K562 (cell line): Measurements from ENCODE around the gene HMGB2. TPM values are rescaled to one million over a fixed set of nuclear protein-coding genes. Genes with fewer than 3 reads are reported as not detected.

Experiments
- ATAC-seq: fragments of 200-7000 bp; cut with Tn5 transposase; 3 replicates; pipeline ENCODE4 v1.9.1; 2020; ENCODE audit warnings: moderate library complexity
- BruUV-seq: library from RNA; stranded (reverse); fragments of 400-500 nt; replicated peaks from 2 replicates; lab custom pipeline; 2021; lab: Mats Ljungman, UMichigan
- CTCF ChIA-PET: fragments of 300-600 bp; formaldehyde crosslinking; extraction: SDS; loops from one replicate; lab custom pipeline; 2021; ENCODE audit warnings: low intra/inter-chr PET ratio; lab: Yijun Ruan, JAX
- POLR2A ChIA-PET: fragments of 300-600, 350-650 bp; sonication (Branson Sonifier 250); formaldehyde crosslinking; extraction: SDS; loops from one replicate; lab custom pipeline; 2021; ENCODE audit warnings: antibody characterized with exemption, inconsistent platforms; lab: Yijun Ruan, JAX
- DNase-seq, 4 experiments: peaks; one replicate each; pipeline versions ENCODE4 v3.0.0 to v3.0.0-alpha.2; 2011 to 2018; ENCODE audit warnings: low spot score in 3 of 4, mixed read lengths in 3 of 4; ENCODE audit errors: extremely low read depth in 1 of 4
- FAIRE-seq: peaks from 2 replicates; lab custom pipeline; 2011; peaks lifted over from hg19 to GRCh38; lab: Jason Lieb, UNC
- H2AFZ ChIP-seq: 2 replicates; pipeline ENCODE4 v1.6.0; 2011; ENCODE audit warnings: low read depth, low read length, control low read depth, inconsistent platforms
- H3K27ac ChIP-seq: fragments of 200-600 bp; 3 replicates; pipeline ENCODE4 v1.8.0; 2011; ENCODE audit warnings: low read depth, mild to moderate bottlenecking, control low read depth, inconsistent platforms, low read length, moderate library complexity, mixed read lengths; ENCODE audit errors: extremely low read depth
- H3K27me3 ChIP-seq, 2 experiments: fragments of 300-600 bp in 1 of 2; 2 replicates in 1 of 2; 3 replicates in 1 of 2; pipeline versions ENCODE4 v1.6.0 to v1.8.0; 2011; ENCODE audit warnings: inconsistent platforms in 2 of 2, low read length in 2 of 2, mild to moderate bottlenecking in 1 of 2, mixed read lengths in 1 of 2, moderate library complexity in 1 of 2; ENCODE audit not compliant: control insufficient read depth in 2 of 2, insufficient read depth in 2 of 2
- H3K36me3 ChIP-seq: fragments of 300-600 bp; 3 replicates; pipeline ENCODE4 v1.8.0; 2011; ENCODE audit warnings: mild to moderate bottlenecking, low read length, inconsistent platforms; ENCODE audit not compliant: control insufficient read depth, insufficient read depth
- H3K4me1 ChIP-seq, 2 experiments: fragments of 200-600 bp in 1 of 2; replicated peaks in 1 of 2; 2 replicates in 1 of 2; 3 replicates in 1 of 2; pipeline versions ENCODE4 v1.5.1 to v1.8.0; 2011; ENCODE audit warnings: inconsistent platforms in 2 of 2, low read length in 2 of 2, mild to moderate bottlenecking in 1 of 2, mixed read lengths in 1 of 2, moderate library complexity in 1 of 2; ENCODE audit not compliant: control insufficient read depth in 2 of 2, insufficient read depth in 2 of 2
- H3K4me2 ChIP-seq: 2 replicates; pipeline ENCODE4 v1.6.1; 2011; ENCODE audit warnings: low read length, control low read depth, inconsistent platforms, mixed read lengths; ENCODE audit not compliant: insufficient read depth
- H3K4me3 ChIP-seq: fragments of 200-600 bp; sonication (generic), shearing (Covaris generic); 2 replicates; pipeline ENCODE4 v1.5.1; 2016; ENCODE audit warnings: control low read depth, inconsistent platforms
- H3K79me2 ChIP-seq: fragments of 200-600 bp; 3 replicates; pipeline ENCODE4 v1.8.0; 2011; ENCODE audit warnings: low read length, inconsistent platforms; ENCODE audit not compliant: control insufficient read depth, insufficient read depth
- H3K9ac ChIP-seq, 2 experiments: 2 replicates each; pipeline versions ENCODE4 v1.6.0 to v1.6.1; 2011; ENCODE audit warnings: low read depth in 2 of 2, low read length in 2 of 2, control low read depth in 1 of 2, inconsistent platforms in 1 of 2, mild to moderate bottlenecking in 1 of 2, mixed read lengths in 1 of 2; ENCODE audit not compliant: insufficient read depth in 1 of 2
- H3K9me1 ChIP-seq: one replicate; pipeline ENCODE4 v1.6.0; 2011; ENCODE audit warnings: inconsistent platforms, mild to moderate bottlenecking, low read length, moderate library complexity; ENCODE audit not compliant: control insufficient read depth, insufficient read depth
- H3K9me3 ChIP-seq: replicated peaks from 2 replicates; pipeline ENCODE4 v1.5.1; 2011; ENCODE audit warnings: low read depth, low read length, inconsistent platforms; ENCODE audit not compliant: control insufficient read depth, insufficient read depth
- H4K20me1 ChIP-seq: replicated peaks from 2 replicates; pipeline ENCODE4 v1.6.1; 2011; ENCODE audit warnings: low read length, inconsistent platforms, mixed read lengths; ENCODE audit not compliant: control insufficient read depth, insufficient read depth
- BHLHE40 ChIP-seq: IDR thresholded peaks from 2 replicates; pipeline ENCODE4 v1.6.1; 2011; ENCODE audit warnings: low read length, improper control_type of control experiment
- BRF1 ChIP-seq: IDR thresholded peaks from 3 replicates; pipeline ENCODE4 v1.6.1; 2011; ENCODE audit warnings: borderline replicate concordance, mild to moderate bottlenecking; ENCODE audit not compliant: insufficient read length; ENCODE audit errors: extremely low read depth
- CCNT2 ChIP-seq: IDR thresholded peaks from 2 replicates; pipeline ENCODE4 v1.6.1; 2011; ENCODE audit warnings: borderline replicate concordance, low read depth, mild to moderate bottlenecking, moderate library complexity, mixed read lengths, low read length; ENCODE audit not compliant: insufficient read length; ENCODE audit errors: extremely low read depth
- CGGBP1 ChIP-seq: fragments of 250-450 bp; sonication (Bioruptor Pico); IDR thresholded peaks from 2 replicates; pipeline ENCODE4 v1.9.0; 2021; ENCODE audit warnings: mild to moderate bottlenecking
- HDAC2 ChIP-seq: fragments of 450-650 bp; IDR thresholded peaks from 2 replicates; pipeline ENCODE4 v1.6.1; 2016; ENCODE audit warnings: mild to moderate bottlenecking
- KAT2B ChIP-seq: IDR thresholded peaks from one replicate; pipeline ENCODE4 v1.6.1; 2012; ENCODE audit warnings: low read depth, mild to moderate bottlenecking, control low read depth, inconsistent platforms, low read length, moderate library complexity
- LARP7 ChIP-seq: fragments of 450-650 bp; IDR thresholded peaks from 2 replicates; pipeline ENCODE4 v1.6.1; 2016
- NELFE ChIP-seq: IDR thresholded peaks from 2 replicates; pipeline ENCODE4 v1.6.1; 2011; ENCODE audit warnings: mild to moderate bottlenecking; ENCODE audit not compliant: insufficient read depth, insufficient read length
- NR3C1 ChIP-seq: sonication (generic); formaldehyde crosslinking; IDR thresholded peaks from 2 replicates; pipeline ENCODE4 v1.8.1; 2022; ENCODE audit warnings: missing genetic modification reagents
- RAD21 ChIP-seq, 2 experiments: fragments of 250-450 bp in 1 of 2; fragments of 450-650 bp in 1 of 2; sonication (Bioruptor Pico) in 1 of 2; formaldehyde crosslinking in 1 of 2; IDR thresholded peaks in 1 of 2; conservative IDR thresholded peaks in 1 of 2; 2 replicates each; pipeline versions ENCODE4 v1.4.0 to v1.8.0; 2020 to 2022; ENCODE audit warnings: mild to moderate bottlenecking in 2 of 2, moderate library complexity in 1 of 2
- SLC30A9 ChIP-seq: fragments of 250-450 bp; sonication (Bioruptor Pico); IDR thresholded peaks from 2 replicates; pipeline ENCODE4 v1.8.0; 2022; ENCODE audit warnings: mild to moderate bottlenecking, moderate library complexity
- TRIM28 ChIP-seq: fragments of 450-650 bp; IDR thresholded peaks from 2 replicates; pipeline ENCODE4 v1.6.1; 2017
- ZNF146 ChIP-seq: IDR thresholded peaks from one replicate; pipeline ENCODE4 v1.6.1; 2018; ENCODE audit warnings: missing compliant biosample characterization; ENCODE audit not compliant: unreplicated experiment
- WGBS: fragments of 100-300 bp; shearing (Covaris generic); methylation state at CpG from one replicate; pipeline ENCODE4 v1.1.6; 2016; ENCODE audit warnings: low coverage, mixed read lengths; ENCODE audit not compliant: insufficient coverage; ENCODE audit errors: missing lambda C conversion rate; 5-methylcytosine and 5-hydroxymethylcytosine counted together
- in situ Hi-C: fragments of 300-500 bp; cut with MboI; formaldehyde crosslinking; loops from 4 replicates; pipeline ENCODE4 v1.15.0; 2018; ENCODE audit warnings: inconsistent platforms, mixed read lengths
- intact Hi-C: fragments of 100-400 bp; cut with micrococcal nuclease; formaldehyde crosslinking; loops from 2 replicates; pipeline ENCODE4 v1.14.2; 2022
- polyA plus RNA-seq, 8 experiments: library from polyadenylated mRNA; depleted of rRNA in 4 of 8; stranded (reverse) in 5 of 8; unstranded in 3 of 8; fragments of >200 nt; fragmentation: Nextera tagmentation in 2 of 8; fragmentation: Illumina TruSeq in 1 of 8; extraction: Ambion mirVana in 2 of 8; extraction: Trizol in 1 of 8; gene quantifications; 2 replicates each; pipeline versions ENCODE4 v1.2.1 to v1.2.3, GENCODE V29; 2011 to 2014; ENCODE audit warnings: inconsistent platforms in 1 of 8, missing spikeins in 1 of 8
- total RNA-seq, 7 experiments: library from RNA; depleted of rRNA in 6 of 7; stranded (reverse); fragments of >200 nt in 6 of 7; fragmentation: Illumina TruSeq in 2 of 7; extraction: Trizol in 2 of 7; gene quantifications; 2 replicates each; pipeline versions ENCODE4 v1.2.1 to v1.2.3, GENCODE V29; 2011 to 2021; ENCODE audit warnings: low replicate concordance in 1 of 7
- TF ChIP-seq, protein P1 (sequence below), 3 experiments: IDR thresholded peaks in 2 of 3; conservative IDR thresholded peaks in 1 of 3; 2 replicates each; pipeline ENCODE4 v1.5.1; 2011 to 2012; ENCODE audit warnings: low read length in 3 of 3, mild to moderate bottlenecking in 3 of 3, control low read depth in 2 of 3, improper control_type of control experiment in 1 of 3, inconsistent platforms in 1 of 3, low read depth in 1 of 3, mixed read lengths in 1 of 3, moderate library complexity in 1 of 3; ENCODE audit not compliant: insufficient read depth in 2 of 3
- TF ChIP-seq, protein P2 (sequence below): fragments of 450-650 bp; IDR thresholded peaks from 2 replicates; pipeline ENCODE4 v1.7.1; 2018; ENCODE audit warnings: mild to moderate bottlenecking, low read depth; ENCODE audit not compliant: partially characterized antibody

Gene HMGB2
- total and polyA plus RNA-seq, 9 of the 15 experiments (the other 6 are each of a cell fraction or from before 2014, with no cell fraction given), result 309 to 822 (median 626) TPM

DNA sequence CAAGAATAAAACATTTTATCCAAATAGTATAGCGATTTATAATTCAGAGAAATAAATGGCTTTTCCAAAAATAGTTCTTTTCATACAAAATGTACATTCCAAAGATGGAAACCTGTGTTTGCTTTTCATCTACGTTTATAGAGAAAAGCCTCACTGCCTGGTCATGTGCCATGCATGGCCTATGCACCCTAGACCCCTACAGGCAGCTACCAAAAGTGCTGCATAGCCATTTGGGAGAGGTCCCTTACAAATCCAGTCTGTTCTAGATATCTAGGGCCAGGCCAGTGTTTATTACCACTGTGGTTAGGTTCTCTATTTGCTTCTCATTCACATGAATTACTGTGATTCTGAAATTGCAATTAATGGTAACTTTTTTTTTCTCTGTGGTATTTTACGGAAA is 17.2 kb downstream of the HMGB2 start (continued):
- no peak for TF ChIP-seq CGGBP1 (CRISPR knock-in tag)
- no peak for TF ChIP-seq NELFE
- TF ChIP-seq, protein P1, sequence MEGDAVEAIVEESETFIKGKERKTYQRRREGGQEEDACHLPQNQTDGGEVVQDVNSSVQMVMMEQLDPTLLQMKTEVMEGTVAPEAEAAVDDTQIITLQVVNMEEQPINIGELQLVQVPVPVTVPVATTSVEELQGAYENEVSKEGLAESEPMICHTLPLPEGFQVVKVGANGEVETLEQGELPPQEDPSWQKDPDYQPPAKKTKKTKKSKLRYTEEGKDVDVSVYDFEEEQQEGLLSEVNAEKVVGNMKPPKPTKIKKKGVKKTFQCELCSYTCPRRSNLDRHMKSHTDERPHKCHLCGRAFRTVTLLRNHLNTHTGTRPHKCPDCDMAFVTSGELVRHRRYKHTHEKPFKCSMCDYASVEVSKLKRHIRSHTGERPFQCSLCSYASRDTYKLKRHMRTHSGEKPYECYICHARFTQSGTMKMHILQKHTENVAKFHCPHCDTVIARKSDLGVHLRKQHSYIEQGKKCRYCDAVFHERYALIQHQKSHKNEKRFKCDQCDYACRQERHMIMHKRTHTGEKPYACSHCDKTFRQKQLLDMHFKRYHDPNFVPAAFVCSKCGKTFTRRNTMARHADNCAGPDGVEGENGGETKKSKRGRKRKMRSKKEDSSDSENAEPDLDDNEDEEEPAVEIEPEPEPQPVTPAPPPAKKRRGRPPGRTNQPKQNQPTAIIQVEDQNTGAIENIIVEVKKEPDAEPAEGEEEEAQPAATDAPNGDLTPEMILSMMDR (IDR thresholded peaks at IDR 0.05 in 2 of 3, conservative IDR thresholded peaks at IDR 0.05 in 1 of 3; ENCODE audit: insufficient read depth in 2 of 3, low read depth in 1 of 3, low read length in 3 of 3), result peak; percentile 46 to 52 (median 48)
- TF ChIP-seq RAD21 (CRISPR knock-in tag; conservative IDR thresholded peaks at IDR 0.05 in 1 of 2, IDR thresholded peaks at IDR 0.05 in 1 of 2), result peak in 1 of 2 experiments; percentile 27; a peak in 1 of 4 replicates
- peak; percentile 54 for TF ChIP-seq BHLHE40
- no peak for TF ChIP-seq ZNF146 (CRISPR knock-in tag)
- TF ChIP-seq, all 486 proteins: peak for 4

DNA sequence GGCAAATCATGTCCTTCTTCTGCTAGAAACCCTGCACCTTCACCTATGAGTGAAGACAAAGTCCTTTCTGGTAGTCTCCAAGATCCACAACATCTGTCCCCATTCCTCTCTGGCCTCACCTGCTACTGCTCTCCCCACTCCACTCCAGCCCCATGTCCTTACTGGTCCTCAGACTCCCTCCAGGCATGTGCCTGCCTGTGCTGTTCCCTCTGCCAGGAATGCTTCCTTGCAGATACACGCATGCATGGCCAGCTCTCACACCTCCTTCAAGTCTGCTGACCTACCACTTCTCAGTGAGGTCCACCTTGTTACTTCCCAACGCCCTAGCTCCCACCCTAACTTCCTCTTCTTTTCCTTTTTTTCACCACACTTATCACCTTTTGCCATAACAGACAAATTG is 18.1 kb downstream of the HMGB2 start:
- H3K9me1 ChIP-seq, result no peaks in the 10 kb centered on the region
- no peaks in the 10 kb centered on the region for H3K27me3 ChIP-seq
- TF ChIP-seq, protein P2, sequence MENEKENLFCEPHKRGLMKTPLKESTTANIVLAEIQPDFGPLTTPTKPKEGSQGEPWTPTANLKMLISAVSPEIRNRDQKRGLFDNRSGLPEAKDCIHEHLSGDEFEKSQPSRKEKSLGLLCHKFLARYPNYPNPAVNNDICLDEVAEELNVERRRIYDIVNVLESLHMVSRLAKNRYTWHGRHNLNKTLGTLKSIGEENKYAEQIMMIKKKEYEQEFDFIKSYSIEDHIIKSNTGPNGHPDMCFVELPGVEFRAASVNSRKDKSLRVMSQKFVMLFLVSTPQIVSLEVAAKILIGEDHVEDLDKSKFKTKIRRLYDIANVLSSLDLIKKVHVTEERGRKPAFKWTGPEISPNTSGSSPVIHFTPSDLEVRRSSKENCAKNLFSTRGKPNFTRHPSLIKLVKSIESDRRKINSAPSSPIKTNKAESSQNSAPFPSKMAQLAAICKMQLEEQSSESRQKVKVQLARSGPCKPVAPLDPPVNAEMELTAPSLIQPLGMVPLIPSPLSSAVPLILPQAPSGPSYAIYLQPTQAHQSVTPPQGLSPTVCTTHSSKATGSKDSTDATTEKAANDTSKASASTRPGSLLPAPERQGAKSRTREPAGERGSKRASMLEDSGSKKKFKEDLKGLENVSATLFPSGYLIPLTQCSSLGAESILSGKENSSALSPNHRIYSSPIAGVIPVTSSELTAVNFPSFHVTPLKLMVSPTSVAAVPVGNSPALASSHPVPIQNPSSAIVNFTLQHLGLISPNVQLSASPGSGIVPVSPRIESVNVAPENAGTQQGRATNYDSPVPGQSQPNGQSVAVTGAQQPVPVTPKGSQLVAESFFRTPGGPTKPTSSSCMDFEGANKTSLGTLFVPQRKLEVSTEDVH, result no peak
- no peak for TF ChIP-seq SLC30A9
- TF ChIP-seq NR3C1, result no peak
- no peak for TF ChIP-seq HDAC2
- TF ChIP-seq BRF1, result no peak
- no peak for TF ChIP-seq LARP7
- no peak for TF ChIP-seq KAT2B
- no peak for TF ChIP-seq CCNT2
- no peak for TF ChIP-seq TRIM28
- no peaks in the 10 kb centered on the region for H3K79me2 ChIP-seq
- FAIRE-seq (no peak), ATAC-seq (peak; percentile 25; the same call in 2 of the 3 replicates), DNase-seq (no peak)
- no peaks in the 10 kb centered on the region; a peak in 1 of 5 replicates for H3K4me1 ChIP-seq
- ChIA-PET POLR2A (interaction anchor here (0.9 to 1.9 kb wide), 3 partner anchors 14 to 74 kb away, joined by 3 to 4 read pairs (median 3); partner anchors contain the start of gene HMGB2), CTCF (interaction anchor here (4.7 kb wide), 1 partner anchor 100 kb away, joined by 57 read pairs; no protein-coding TSS in a partner anchor)
- intact Hi-C loops (no loop called here), in situ Hi-C loops (loop anchor here (5.0 kb wide), 1 partner anchor 101 kb away; no protein-coding TSS in a partner anchor)
- no peaks in the 10 kb centered on the region for H3K9me3 ChIP-seq
- no peak overlapping the region for H3K27ac ChIP-seq
- H4K20me1 ChIP-seq, result no peaks in the 10 kb centered on the region
- no peak overlapping the region for H3K4me3 ChIP-seq
- H3K9ac ChIP-seq, result no peak overlapping the region
- no TSS peak for BruUV-seq
- H3K36me3 ChIP-seq, result peaks cover 53% of the 10 kb centered on the region
- H2AFZ ChIP-seq, result no peak overlapping the region
- WGBS, result 84% methylated on average over 1 of the region's 2 CpGs
- no peak overlapping the region for H3K4me2 ChIP-seq
